GM21737 (cell line): ENCODE measurements around the gene LBX2.

Experiments
- ATAC-seq: cut with Tn5 transposase; IDR thresholded peaks from one replicate; pipeline ENCODE4 v1.9.1; 2021; ENCODE audit warnings: mild to moderate bottlenecking, moderate library complexity; ENCODE audit not compliant: unreplicated experiment

Gene LBX2

DNA sequence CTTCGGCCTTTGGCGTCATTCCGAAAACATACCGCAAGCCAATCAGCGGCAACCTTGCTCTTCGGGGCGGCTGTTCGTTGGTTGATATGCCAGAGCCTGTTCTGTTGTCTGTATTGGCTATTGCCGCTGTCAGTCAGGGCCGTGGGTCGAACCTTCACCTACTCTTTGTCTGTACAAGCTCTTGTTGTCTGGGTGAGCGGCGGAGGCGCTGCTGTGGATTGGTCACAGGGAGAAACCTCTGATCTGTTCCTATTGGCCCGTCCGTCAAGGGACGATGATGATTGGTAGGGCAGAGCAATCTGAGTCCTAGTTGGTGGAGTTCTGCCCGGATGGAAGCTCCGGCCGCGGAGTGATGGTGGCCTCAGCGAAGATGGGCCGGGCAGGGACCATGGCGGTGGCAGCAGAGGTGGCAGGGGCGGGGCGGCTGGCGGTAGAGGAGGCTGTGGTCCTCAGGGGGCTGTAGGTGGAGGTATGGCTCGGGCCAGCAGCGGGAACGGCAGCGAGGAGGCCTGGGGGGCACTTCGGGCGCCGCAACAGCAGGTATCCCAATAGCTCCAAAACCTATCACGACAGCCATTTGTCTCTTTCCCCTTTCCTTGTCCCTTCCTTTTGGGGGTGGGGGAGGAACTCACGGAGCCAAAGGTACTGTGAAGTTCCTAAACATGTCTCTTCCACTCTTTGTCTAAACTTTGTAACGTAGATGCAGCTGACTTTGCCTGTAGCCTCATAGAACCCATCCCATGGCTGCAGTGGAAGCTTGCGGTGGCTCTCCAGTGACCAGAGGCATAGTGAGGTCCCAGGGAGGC, 41.1 kb downstream of the LBX2 start, which contains the start of gene WBP1:
Gene WBP1, plus strand, starts transcription at position 307 of the 806 bp plus-strand sequence. Its CDS starts 165 bp downstream, at position 472.
- ATAC-seq = peak; percentile 76

DNA sequence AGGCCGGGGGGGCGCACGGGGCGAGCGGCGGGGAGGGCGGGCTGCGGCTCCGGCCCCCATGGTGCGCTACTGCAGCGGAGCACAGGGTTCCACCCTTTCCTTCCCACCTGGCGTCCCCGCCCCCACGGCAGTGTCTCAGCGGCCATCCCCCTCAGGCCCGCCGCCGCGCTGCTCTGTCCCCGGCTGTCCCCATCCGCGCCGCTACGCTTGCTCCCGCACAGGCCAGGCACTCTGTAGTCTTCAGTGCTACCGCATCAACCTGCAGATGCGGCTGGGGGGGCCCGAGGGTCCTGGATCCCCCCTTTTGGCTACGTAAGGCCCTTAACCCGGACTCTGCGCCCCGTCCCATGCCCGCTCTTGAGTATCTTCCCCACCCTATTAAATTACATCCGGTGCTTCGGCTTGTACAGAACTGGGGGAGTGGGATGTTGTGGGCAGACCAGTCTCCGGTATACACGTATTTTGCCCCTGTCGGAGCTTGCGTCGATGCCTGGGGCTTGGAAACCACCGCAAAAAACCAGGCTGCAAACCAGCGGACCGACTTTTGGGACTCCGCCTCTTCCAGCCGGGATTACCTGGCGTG, 41.8 kb downstream of the LBX2 start:
- peak; percentile 35 for ATAC-seq

DNA sequence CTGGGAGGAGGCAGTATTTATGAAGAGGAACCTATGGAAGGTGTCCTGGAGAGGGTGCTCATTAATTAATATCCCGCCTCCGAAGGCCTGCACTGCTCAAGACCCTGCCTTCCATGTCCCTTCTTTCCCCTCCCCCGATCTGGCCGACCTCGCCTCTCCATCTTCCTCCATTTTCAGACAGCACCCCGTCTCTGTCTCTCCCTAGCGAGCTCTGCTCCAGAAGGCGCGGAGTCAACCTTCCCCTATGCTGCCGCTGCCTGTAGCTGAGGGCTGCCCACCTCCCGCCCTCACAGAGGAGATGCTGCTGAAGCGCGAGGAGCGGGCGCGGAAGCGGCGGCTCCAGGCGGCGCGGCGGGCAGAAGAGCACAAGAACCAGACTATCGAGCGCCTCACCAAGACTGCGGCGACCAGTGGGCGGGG, 42.3 kb downstream of the LBX2 start:
- no peak for ATAC-seq

DNA sequence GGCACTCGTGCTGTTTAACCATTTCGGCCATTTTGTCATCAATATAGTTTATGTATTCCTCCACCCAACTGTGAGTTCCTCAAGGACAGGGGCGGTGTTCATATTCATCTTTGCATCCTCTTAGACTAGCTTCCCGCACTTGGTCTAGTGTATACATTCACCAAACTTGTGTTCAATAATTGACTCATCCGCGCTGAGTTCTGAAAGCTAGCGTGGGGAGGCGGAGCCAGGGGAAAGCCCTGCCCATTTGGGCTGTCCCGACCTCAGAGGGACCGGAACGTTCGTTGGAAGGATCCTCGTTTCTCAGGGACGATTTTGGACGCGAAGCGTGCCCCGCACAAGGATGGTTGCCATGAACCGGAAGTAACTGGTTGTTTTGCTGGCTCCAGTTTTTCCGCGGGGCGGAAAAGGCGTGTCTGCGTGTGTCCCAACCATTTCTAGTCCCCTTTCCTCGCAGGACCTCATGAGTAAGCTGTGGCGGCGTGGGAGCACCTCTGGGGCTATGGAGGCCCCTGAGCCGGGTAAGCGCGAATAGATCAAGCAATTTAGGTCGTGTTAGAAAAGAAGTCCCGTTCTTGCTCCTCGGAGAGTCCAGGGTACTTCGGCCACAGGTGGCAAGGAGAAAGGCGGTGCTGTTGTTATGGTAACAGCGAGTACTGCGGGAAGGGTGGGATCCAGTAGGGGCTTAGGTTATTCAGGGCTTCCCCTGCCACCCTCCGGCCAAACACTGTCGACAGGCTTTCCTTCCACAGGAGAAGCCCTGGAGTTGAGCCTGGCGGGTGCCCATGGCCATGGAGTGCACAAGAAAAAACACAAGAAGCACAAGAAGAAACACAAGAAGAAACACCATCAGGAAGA, 44.5 kb downstream of the LBX2 start, which contains the start of gene INO80B:
Gene INO80B, plus strand, starts transcription at position 434 of the 858 bp plus-strand sequence. Its CDS starts 30 bp downstream, at position 464.
- ATAC-seq = peak; percentile 46

DNA sequence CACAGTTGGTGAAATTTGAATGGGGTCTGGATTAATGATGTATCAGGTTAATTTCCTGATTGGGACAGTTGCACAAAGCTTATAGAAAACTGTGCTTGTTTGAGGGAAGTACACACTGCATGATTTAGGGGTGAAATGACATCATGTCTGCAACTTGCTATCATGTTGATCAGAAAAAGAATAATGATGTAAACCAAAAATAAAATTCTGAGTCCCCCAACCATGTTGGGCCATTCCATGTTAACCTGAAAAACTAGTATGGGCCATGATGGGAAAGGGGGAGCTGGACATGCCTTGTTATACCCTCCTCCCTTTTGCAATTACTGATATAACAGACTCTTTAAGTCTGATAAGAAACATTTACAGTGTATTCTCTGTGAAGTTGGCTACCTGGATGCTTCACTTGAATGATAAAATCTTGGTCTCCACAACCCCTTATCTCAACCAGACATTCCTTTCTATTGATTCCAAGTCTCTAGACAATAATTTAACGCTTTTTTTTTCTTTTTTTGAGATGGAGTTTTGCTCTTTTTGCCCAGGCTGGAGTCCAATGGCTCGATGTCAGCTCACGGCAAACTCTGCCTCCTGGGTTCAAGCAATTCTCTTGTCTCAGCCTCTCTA, 48.7 kb downstream of the LBX2 start:
- no peak for ATAC-seq

DNA sequence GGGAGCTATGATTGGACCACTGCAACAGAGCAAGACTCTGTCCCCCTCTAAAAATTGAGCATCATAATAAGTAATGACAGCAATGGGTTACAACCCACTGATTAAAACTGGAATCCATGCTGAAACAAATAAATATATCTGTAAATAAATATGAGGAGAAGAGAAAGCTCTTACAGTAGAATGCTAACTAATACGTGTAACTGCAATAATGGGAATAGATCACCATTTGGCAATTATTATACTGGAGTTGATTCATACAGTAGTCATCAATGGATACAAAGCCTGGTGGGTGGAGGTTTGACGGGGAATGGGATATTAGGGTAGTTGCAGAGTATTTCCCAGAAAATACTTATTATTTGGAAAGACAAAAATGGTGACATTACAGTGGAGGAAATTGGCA, 50.6 kb downstream of the LBX2 start:
- ATAC-seq = no peak
